ENCODE measurements around the gene MILR1. TPM values are rescaled to one million over a fixed set of nuclear protein-coding genes. Genes with fewer than 3 reads are reported as not detected.

The MILR1 gene
- total RNA-seq, 1 experiment from 2014 or later, result 13.3 TPM

- Histone ChIP-seq H3K4me2 (ENCODE audit: low read length) (peak overlapping the region; percentile 91), H3F3A (ENCODE audit: low read length, unreplicated experiment) (peaks cover 14% of the 10 kb centered on the region), H3K27ac (ENCODE audit: low read length) (peak overlapping the region; percentile 90), H3K36me3 (ENCODE audit: low read depth, low read length) (peaks cover 48% of the 10 kb centered on the region), H3K9ac (ENCODE audit: low read length) (peak overlapping the region; percentile 97), H3K79me2 (ENCODE audit: low read length) (peaks cover 77% of the 10 kb centered on the region), H3K4me1 (ENCODE audit: insufficient read depth, low read length) (peaks cover 29% of the 10 kb centered on the region), H4K20me1 (ENCODE audit: low read length) (peaks cover 50% of the 10 kb centered on the region), H3K9me2 (replicated peaks; ENCODE audit: low read length) (no peaks in the 10 kb centered on the region), H3K9me3 (ENCODE audit: low read length) (no peaks in the 10 kb centered on the region), H3K27me3 (ENCODE audit: low read length) (no peaks in the 10 kb centered on the region), H2AFZ (ENCODE audit: low read length) (peak overlapping the region; percentile 90), H3K4me3 (ENCODE audit: low read length) (peak overlapping the region; percentile 86)
- ChIA-PET POLR2A (ENCODE audit: unreplicated experiment) (interaction anchor here (0.9 to 2.4 kb wide), 3 partner anchors 11 to 282 kb away, joined by 3 to 50 read pairs (median 8); partner anchors contain the start of gene POLG2), CTCF (no interaction called here)
- intact Hi-C loops (cut with micrococcal nuclease), result loop anchor here (1.0 to 5.0 kb wide), 2 partner anchors 140 to 230 kb away; no protein-coding TSS in a partner anchor
- peak; percentile 79 for DNase-seq
- TF ChIP-seq EZH2 (IDR thresholded peaks at IDR 0.05; ENCODE audit: low read length, unreplicated experiment) (no peak), EZH2phosphoT487 (IDR thresholded peaks at IDR 0.05; ENCODE audit: borderline replicate concordance, low read length) (no peak), CTCF (conservative IDR thresholded peaks at IDR 0.05; ENCODE audit: low read depth, low read length) (peak; percentile 72)
- BruUV-seq (replicated peaks), result no TSS peak
- ATAC-seq, result peak; percentile 47
Measured at GRCh38 chr17:64507413-64507782, 58.5 kb downstream of the MILR1 start.

GRCh38 chr17:64508683-64509082 is 59.8 kb downstream of the MILR1 start:
- Histone ChIP-seq H3K9ac (ENCODE audit: low read length) (peak overlapping the region; percentile 97), H3K9me3 (ENCODE audit: low read length) (no peaks in the 10 kb centered on the region), H3K79me2 (ENCODE audit: low read length) (peaks cover 64% of the 10 kb centered on the region), H3K36me3 (ENCODE audit: low read depth, low read length) (peaks cover 35% of the 10 kb centered on the region), H4K20me1 (ENCODE audit: low read length) (peaks cover 37% of the 10 kb centered on the region), H3K27ac (ENCODE audit: low read length) (no peak overlapping the region), H3F3A (ENCODE audit: low read length, unreplicated experiment) (peaks cover 2% of the 10 kb centered on the region), H3K4me3 (ENCODE audit: low read length) (peak overlapping the region; percentile 86), H2AFZ (ENCODE audit: low read length) (no peak overlapping the region), H3K9me2 (replicated peaks; ENCODE audit: low read length) (no peaks in the 10 kb centered on the region), H3K27me3 (ENCODE audit: low read length) (no peaks in the 10 kb centered on the region), H3K4me2 (ENCODE audit: low read length) (peak overlapping the region; percentile 91), H3K4me1 (ENCODE audit: insufficient read depth, low read length) (peaks cover 16% of the 10 kb centered on the region)
- CTCF ChIA-PET, result no interaction called here
- ATAC-seq (no peak), DNase-seq (no peak)
- no TSS peak for BruUV-seq (replicated peaks)
- no peak for TF ChIP-seq EZH2 (IDR thresholded peaks at IDR 0.05; ENCODE audit: low read length, unreplicated experiment)
- TF ChIP-seq EZH2phosphoT487 (IDR thresholded peaks at IDR 0.05; ENCODE audit: borderline replicate concordance, low read length), result no peak
- no peak for TF ChIP-seq CTCF (conservative IDR thresholded peaks at IDR 0.05; ENCODE audit: low read depth, low read length)
- POLR2A ChIA-PET (ENCODE audit: unreplicated experiment), result no interaction called here
- intact Hi-C loops (cut with micrococcal nuclease), result loop anchor here (5.0 kb wide), 1 partner anchor 139 kb away; no protein-coding TSS in a partner anchor

GRCh38 chr17:64509179-64509578 is 60.3 kb downstream of the MILR1 start:
- peaks cover 33% of the 10 kb centered on the region for H3K36me3 ChIP-seq (ENCODE audit: low read depth, low read length)
- H3F3A ChIP-seq (ENCODE audit: low read length, unreplicated experiment), result no peaks in the 10 kb centered on the region
- no peak overlapping the region for H2AFZ ChIP-seq (ENCODE audit: low read length)
- intact Hi-C loops (cut with micrococcal nuclease), result loop anchor here (5.0 kb wide), 1 partner anchor 138 kb away; no protein-coding TSS in a partner anchor
- no peaks in the 10 kb centered on the region for H3K9me3 ChIP-seq (ENCODE audit: low read length)
- H3K27me3 ChIP-seq (ENCODE audit: low read length), result no peaks in the 10 kb centered on the region
- peaks cover 32% of the 10 kb centered on the region for H4K20me1 ChIP-seq (ENCODE audit: low read length)
- peaks cover 11% of the 10 kb centered on the region for H3K4me1 ChIP-seq (ENCODE audit: insufficient read depth, low read length)
- CTCF ChIA-PET, result no interaction called here
- H3K27ac ChIP-seq (ENCODE audit: low read length), result no peak overlapping the region
- no peak overlapping the region for H3K4me3 ChIP-seq (ENCODE audit: low read length)
- H3K9me2 ChIP-seq (replicated peaks; ENCODE audit: low read length), result no peaks in the 10 kb centered on the region
- peak overlapping the region; percentile 20; the same call in 1 of the 2 replicates for H3K4me2 ChIP-seq (ENCODE audit: low read length)
- BruUV-seq (replicated peaks), result no TSS peak
- H3K79me2 ChIP-seq (ENCODE audit: low read length), result peaks cover 59% of the 10 kb centered on the region
- POLR2A ChIA-PET (ENCODE audit: unreplicated experiment), result no interaction called here
- H3K9ac ChIP-seq (ENCODE audit: low read length), result no peak overlapping the region
- ATAC-seq (no peak), DNase-seq (no peak)
- TF ChIP-seq EZH2phosphoT487 (IDR thresholded peaks at IDR 0.05; ENCODE audit: borderline replicate concordance, low read length) (no peak), CTCF (conservative IDR thresholded peaks at IDR 0.05; ENCODE audit: low read depth, low read length) (no peak), EZH2 (IDR thresholded peaks at IDR 0.05; ENCODE audit: low read length, unreplicated experiment) (no peak)
